GM23338 (cell line): ENCODE measurements around the gene EPHB1. TPM values are rescaled to one million over a fixed set of nuclear protein-coding genes. Genes with fewer than 3 reads are reported as not detected.
"Not testable (repeated sequence)": the region's sequence is repeated elsewhere in the genome, so short reads cannot be mapped to it uniquely, and the experiment has no call there.

Experiments
- ATAC-seq: fragments of 200-7000 bp; cut with Tn5 transposase; 3 replicates; pipeline ENCODE4 v1.9.1; 2020
- DNase-seq: peaks from one replicate; pipeline ENCODE4 v3.0.0-alpha.2; 2015; ENCODE audit warnings: low spot score
- H2AFZ ChIP-seq: fragments of 200-600 bp; sonication (generic); 2 replicates; pipeline ENCODE4 v1.8.0; 2016; ENCODE audit warnings: antibody characterized with exemption, mild to moderate bottlenecking, moderate library complexity
- H3F3A ChIP-seq: fragments of 200-600 bp; sonication (generic); replicated peaks from 2 replicates; pipeline ENCODE4 v1.8.0; 2017; ENCODE audit warnings: antibody characterized with exemption, mixed run types, low read depth
- H3K27ac ChIP-seq: fragments of 200-600 bp; sonication (generic); 2 replicates; pipeline ENCODE4 v1.6.1; 2016; ENCODE audit warnings: low read depth
- H3K27me3 ChIP-seq: fragments of 200-600 bp; sonication (generic); 2 replicates; pipeline ENCODE4 v1.8.0; 2016; ENCODE audit warnings: mild to moderate bottlenecking, mixed run types, moderate library complexity; ENCODE audit not compliant: insufficient read depth
- H3K36me3 ChIP-seq: fragments of 200-600 bp; sonication (generic); 2 replicates; pipeline ENCODE4 v1.8.0; 2016; ENCODE audit warnings: mild to moderate bottlenecking; ENCODE audit not compliant: insufficient read depth
- H3K4me1 ChIP-seq: fragments of 200-600 bp; sonication (generic); 2 replicates; pipeline ENCODE4 v1.8.0; 2016; ENCODE audit warnings: mild to moderate bottlenecking, moderate library complexity; ENCODE audit not compliant: insufficient read depth
- H3K4me2 ChIP-seq: fragments of 200-600 bp; sonication (generic); 2 replicates; pipeline ENCODE4 v1.7.1; 2017; ENCODE audit warnings: mixed run types
- H3K4me3 ChIP-seq: fragments of 200-600 bp; sonication (generic); 2 replicates; pipeline ENCODE4 v1.6.1; 2016; ENCODE audit warnings: mixed run types
- H3K79me2 ChIP-seq: fragments of 200-600 bp; sonication (generic); replicated peaks from 2 replicates; pipeline ENCODE4 v1.8.0; 2017; ENCODE audit warnings: mild to moderate bottlenecking; ENCODE audit not compliant: insufficient read depth
- H3K9me2 ChIP-seq: fragments of 200-600 bp; sonication (generic); 2 replicates; pipeline ENCODE4 v1.8.0; 2017; ENCODE audit not compliant: insufficient read depth
- H4K20me1 ChIP-seq: fragments of 200-600 bp; sonication (generic); replicated peaks from 2 replicates; pipeline ENCODE4 v1.8.0; 2017; ENCODE audit warnings: mild to moderate bottlenecking; ENCODE audit not compliant: insufficient read depth
- H3K27ac Mint-ChIP-seq: 2 replicates; pipeline ENCODE4 v1.8.0; 2020; ENCODE audit warnings: inconsistent platforms, mild to moderate bottlenecking, moderate library complexity, mixed read lengths
- H3K27me3 Mint-ChIP-seq: 3 replicates; pipeline ENCODE4 v1.8.0; 2022; ENCODE audit warnings: low read depth, mild to moderate bottlenecking, moderate library complexity, mixed read lengths, inconsistent platforms; ENCODE audit not compliant: insufficient read depth, poor library complexity
- H3K36me3 Mint-ChIP-seq: 3 replicates; pipeline ENCODE4 v1.8.0; 2021; ENCODE audit warnings: low read depth, mild to moderate bottlenecking, inconsistent platforms, moderate library complexity, mixed read lengths
- H3K4me1 Mint-ChIP-seq: 3 replicates; pipeline ENCODE4 v1.8.0; 2020; ENCODE audit warnings: mild to moderate bottlenecking, inconsistent platforms, mixed read lengths
- H3K4me3 Mint-ChIP-seq: 3 replicates; pipeline ENCODE4 v1.8.0; 2021; ENCODE audit warnings: moderate library complexity, mild to moderate bottlenecking, inconsistent platforms, mixed read lengths
- H3K9me3 Mint-ChIP-seq: 3 replicates; pipeline ENCODE4 v1.8.0; 2020; ENCODE audit warnings: moderate library complexity, mild to moderate bottlenecking, inconsistent platforms, mixed read lengths
- CTCF ChIP-seq, 2 experiments: fragments of 200-600 bp in 1 of 2; sonication (generic) in 1 of 2; conservative IDR thresholded peaks; 2 replicates each; pipeline versions ENCODE4 v1.5.1 to v1.6.1; 2016 to 2017; ENCODE audit warnings: antibody characterized with exemption in 2 of 2, low read depth in 2 of 2, mild to moderate bottlenecking in 2 of 2, moderate library complexity in 1 of 2
- EZH2 ChIP-seq: fragments of 200-600 bp; sonication (generic); IDR thresholded peaks from one replicate; pipeline ENCODE4 v1.8.0; 2017; ENCODE audit warnings: antibody characterized with exemption, mild to moderate bottlenecking, low read depth; ENCODE audit not compliant: unreplicated experiment
- EZH2phosphoT487 ChIP-seq: fragments of 200-600 bp; sonication (generic); IDR thresholded peaks from one replicate; pipeline ENCODE4 v1.8.1; 2018; ENCODE audit warnings: antibody characterized with exemption; ENCODE audit not compliant: unreplicated experiment
- JUNB ChIP-seq: IDR thresholded peaks from one replicate; pipeline ENCODE4 v1.6.1; 2016; ENCODE audit warnings: antibody characterized with exemption; ENCODE audit not compliant: unreplicated experiment
- POLR2AphosphoS5 ChIP-seq: IDR thresholded peaks from 2 replicates; pipeline ENCODE4 v1.6.1; 2016; ENCODE audit warnings: antibody characterized with exemption, low read depth
- REST ChIP-seq: IDR thresholded peaks from one replicate; pipeline ENCODE4 v1.6.1; 2018; ENCODE audit warnings: antibody characterized with exemption; ENCODE audit not compliant: unreplicated experiment
- ZNF114 ChIP-seq: fragments of 250-450 bp; sonication (Bioruptor Pico); IDR thresholded peaks from 2 replicates; pipeline ENCODE4 v1.5.0; 2020; ENCODE audit warnings: mild to moderate bottlenecking, moderate library complexity
- ZNF331 ChIP-seq: fragments of 250-450 bp; sonication (Bioruptor Pico); IDR thresholded peaks from 2 replicates; pipeline ENCODE4 v1.5.0; 2020; ENCODE audit warnings: low read depth, mild to moderate bottlenecking, moderate library complexity
- polyA plus RNA-seq: library from polyadenylated mRNA; unstranded; fragments of >200 nt; fragmentation: Nextera tagmentation; extraction: Ambion mirVana; gene quantifications from 2 replicates; pipeline ENCODE4 v1.2.1, GENCODE V29; 2016
- total RNA-seq: library from RNA; depleted of rRNA; stranded (reverse); fragments of >200 nt; shearing (Covaris generic); gene quantifications from 2 replicates; pipeline ENCODE4 v1.2.3, GENCODE V29; 2014

The EPHB1 gene
- total and polyA plus RNA-seq, 2 experiments from 2014 or later, result 2.7 to 5.2 TPM

DNA sequence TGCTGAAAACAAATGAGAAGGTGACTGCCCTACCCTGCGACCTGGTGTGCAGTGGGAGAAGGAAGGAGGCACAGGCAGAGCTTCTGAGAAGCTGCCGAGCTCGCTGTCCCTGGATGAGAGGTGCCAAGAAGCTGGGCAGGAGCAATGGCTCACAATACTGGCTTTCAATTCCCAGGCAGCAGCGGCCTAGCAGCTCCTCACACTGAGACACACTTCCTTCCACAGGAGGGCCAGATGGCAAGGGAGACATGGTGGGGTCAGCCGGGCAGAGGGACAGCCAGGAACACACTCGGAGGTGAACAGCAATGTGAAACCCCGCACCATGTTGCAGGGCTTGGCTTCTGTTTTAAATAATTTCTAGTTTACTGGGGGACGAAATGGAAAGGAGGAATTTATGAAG lies 314.6 kb downstream of the EPHB1 start:
- no peak for TF ChIP-seq EZH2phosphoT487
- TF ChIP-seq EZH2, result no peak
- TF ChIP-seq ZNF331 (CRISPR knock-in tag), result no peak
- no peak for TF ChIP-seq POLR2AphosphoS5
- no peak for TF ChIP-seq JUNB
- TF ChIP-seq CTCF (conservative IDR thresholded peaks at IDR 0.05; ENCODE audit: low read depth in 2 of 2), result no peak
- TF ChIP-seq ZNF114 (CRISPR knock-in tag), result no peak
- no peak for TF ChIP-seq REST
- ATAC-seq, result no peak
- H3K4me3 ChIP-seq, result no peak overlapping the region
- peaks cover 7% of the 10 kb centered on the region for H3K9me2 ChIP-seq
- H3K4me3 Mint-ChIP-seq, result no peak overlapping the region
- H3K27me3 Mint-ChIP-seq, result peaks cover 2% of the 10 kb centered on the region
- H4K20me1 ChIP-seq, result no peaks in the 10 kb centered on the region
- no peak overlapping the region for H3K4me2 ChIP-seq
- H3K9me3 Mint-ChIP-seq, result no peaks in the 10 kb centered on the region
- no peaks in the 10 kb centered on the region for H3K4me1 ChIP-seq
- H3K27ac Mint-ChIP-seq, result no peak overlapping the region
- no peak for DNase-seq
- H3K4me1 Mint-ChIP-seq, result no peaks in the 10 kb centered on the region; the same call in 2 of the 3 replicates
- no peaks in the 10 kb centered on the region for H3F3A ChIP-seq
- no peaks in the 10 kb centered on the region for H3K36me3 ChIP-seq
- H3K79me2 ChIP-seq, result no peaks in the 10 kb centered on the region
- no peak overlapping the region for H2AFZ ChIP-seq
- H3K27ac ChIP-seq, result no peak overlapping the region
- H3K27me3 ChIP-seq, result no peaks in the 10 kb centered on the region
- H3K36me3 Mint-ChIP-seq, result no peaks in the 10 kb centered on the region

DNA sequence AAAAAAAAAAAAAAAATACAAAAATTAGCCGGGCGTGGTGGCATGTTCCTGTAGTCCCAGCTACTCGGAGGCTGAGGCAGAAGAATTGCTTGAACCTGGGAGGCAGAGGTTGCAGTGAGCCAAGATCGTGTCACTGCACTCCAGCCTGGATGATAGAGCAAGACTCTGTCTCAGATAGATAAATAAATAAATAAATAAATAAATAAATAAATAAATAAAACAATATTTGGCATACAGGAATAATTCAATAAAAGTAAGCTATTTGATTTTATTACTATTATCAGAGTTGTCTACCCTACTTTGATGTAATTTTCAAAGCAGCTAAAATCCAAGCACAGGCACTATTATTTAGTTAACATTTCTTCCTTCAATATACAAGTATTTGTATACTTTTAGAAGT lies 319.5 kb downstream of the EPHB1 start:
- not testable (repeated sequence) for H3K4me2 ChIP-seq, H4K20me1 ChIP-seq, H3K4me3 Mint-ChIP-seq, H3K36me3 Mint-ChIP-seq, H3K36me3 ChIP-seq, H3K9me2 ChIP-seq, H3K79me2 ChIP-seq, H3K4me1 ChIP-seq, H3K27me3 ChIP-seq, H3K9me3 Mint-ChIP-seq, H2AFZ ChIP-seq, H3K4me1 Mint-ChIP-seq, H3K27ac Mint-ChIP-seq, ATAC-seq, DNase-seq, H3K27me3 Mint-ChIP-seq, H3K27ac ChIP-seq, H3F3A ChIP-seq, H3K4me3 ChIP-seq
